Measurements from ENCODE around the gene AMDHD2.
"Not testable (repeated sequence)": the region's sequence is repeated elsewhere in the genome, so short reads cannot be mapped to it uniquely, and the experiment has no call there.

The AMDHD2 gene

DNA sequence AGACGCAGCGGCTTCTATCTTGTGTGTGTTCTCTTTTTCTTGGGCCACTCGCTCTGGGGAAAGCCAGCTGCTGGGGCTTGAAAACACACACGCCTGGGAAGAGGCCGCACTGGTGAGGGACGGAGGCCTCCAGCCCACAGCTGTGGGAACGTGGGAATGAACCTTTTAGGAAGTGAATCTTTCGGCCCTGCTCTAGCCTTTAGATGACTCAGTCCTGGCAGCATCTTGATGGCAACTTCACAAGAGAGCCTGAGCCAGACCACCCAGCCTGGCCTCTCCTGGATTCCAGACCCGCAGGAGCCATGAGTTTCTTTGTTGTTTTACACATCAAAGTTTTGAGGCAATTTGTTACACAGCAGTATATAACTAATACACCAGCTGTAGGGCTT, 15.4 kb downstream of the AMDHD2 start:
- DNase-seq, result no peak

DNA sequence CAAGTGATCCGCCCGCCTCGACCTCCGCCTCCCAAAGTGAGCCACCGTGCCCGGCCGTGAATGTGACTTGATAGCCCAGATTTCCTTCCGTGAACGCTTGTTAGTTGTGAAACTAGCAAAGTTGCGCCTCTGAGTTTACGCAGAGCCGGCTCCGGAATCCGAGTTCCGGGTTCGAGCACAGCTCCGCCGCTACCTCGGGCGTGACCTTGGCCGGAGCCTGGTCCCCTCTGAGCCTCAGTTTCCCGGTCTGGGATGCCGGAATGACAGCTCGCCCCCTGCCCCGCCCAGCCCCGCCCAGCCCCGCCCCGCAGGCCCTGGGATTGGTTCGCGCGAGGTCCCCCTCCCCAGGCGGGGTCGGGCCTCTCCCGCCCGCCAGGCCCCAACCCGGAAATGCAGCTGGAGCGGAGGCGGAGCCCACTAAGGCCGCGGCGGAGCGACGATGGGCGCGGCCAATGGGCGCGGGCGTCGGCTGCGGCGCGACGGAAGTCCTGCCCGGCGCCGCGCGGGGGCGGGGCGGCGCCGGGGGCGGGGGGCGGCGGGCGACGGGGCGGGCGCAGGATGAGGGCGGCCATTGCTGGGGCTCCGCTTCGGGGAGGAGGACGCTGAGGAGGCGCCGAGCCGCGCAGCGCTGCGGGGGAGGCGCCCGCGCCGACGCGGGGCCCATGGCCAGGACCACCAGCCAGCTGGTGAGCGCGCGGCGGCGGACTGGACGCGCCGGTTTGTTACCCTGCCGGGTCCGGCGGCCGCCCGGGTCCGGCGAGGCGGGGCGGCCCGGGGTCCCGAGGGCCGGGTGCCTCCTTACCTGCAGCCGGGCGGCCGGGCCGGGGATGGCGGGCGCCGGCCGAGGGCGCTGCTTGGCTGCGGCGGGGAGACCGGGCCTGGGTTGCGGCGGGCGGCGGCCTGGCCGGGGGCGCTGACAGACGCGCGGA, 17.5 kb downstream of the AMDHD2 start, which contains the start of gene PDPK1:
TSS of gene PDPK1 (plus strand) at position 571 of the 929 bp plus-strand sequence. CDS start at position 663, 92 bp downstream.
- peak; percentile 90 to 96 for DNase-seq

DNA sequence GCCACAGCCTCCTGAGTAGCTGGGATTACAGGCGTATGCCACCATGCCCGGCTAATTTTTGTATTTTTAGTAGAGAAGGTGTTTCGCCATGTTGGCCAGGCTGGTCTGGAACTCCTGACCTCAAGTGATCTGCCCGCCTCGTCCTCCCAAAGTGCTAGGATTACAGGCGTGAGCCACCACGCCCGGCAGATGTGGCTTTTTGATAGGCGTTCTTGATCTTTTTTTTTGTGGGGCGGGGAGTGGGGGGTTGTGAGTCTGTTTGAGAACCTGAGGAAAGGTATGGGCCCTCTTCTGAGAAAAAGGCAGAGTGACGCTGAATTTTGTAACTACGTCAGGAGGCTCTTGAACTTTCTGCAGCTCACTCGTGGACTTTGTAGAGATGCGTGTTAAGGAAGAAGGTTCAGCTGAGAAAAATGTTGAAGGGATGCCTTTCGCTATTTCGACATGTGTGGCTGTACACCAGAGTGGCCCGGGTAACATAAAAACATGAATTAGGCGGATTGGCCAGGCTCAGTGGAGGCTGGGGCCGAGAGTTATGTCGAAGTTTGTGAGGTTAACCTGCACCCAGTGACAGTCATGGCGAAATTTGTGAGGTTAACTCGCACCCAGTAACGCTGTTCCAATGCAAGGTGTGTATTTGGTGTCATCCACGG, 19.1 kb downstream of the AMDHD2 start:
- not testable (repeated sequence) for DNase-seq

DNA sequence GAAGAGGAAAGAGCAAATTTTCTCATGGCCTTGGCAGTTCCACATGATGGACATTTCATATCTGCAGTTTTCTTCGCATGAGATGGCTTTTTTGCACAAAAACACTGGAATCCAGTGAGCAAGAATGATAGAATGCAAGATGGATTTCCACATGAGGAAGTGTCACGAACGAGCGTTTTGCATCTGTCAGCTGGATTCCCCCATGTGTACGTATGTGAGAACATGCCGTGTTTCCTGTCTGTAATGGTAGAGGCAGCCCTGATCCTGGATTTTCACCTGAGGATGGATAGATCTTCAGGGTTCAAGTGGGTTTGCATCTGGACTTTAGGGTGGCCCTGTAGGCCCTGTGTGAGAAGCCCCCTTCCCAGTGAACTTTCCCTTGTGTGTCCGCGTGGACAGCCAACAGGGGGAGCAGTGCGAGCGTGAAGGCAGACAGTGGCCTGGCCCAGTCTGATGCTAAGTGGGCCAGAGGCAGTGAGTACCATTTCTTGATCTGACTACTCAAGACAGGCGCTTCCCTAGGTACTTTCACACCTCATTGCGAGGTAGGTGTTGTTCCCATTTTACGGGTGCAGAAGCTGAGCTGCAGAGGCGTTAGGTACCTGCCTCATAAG, 19.8 kb downstream of the AMDHD2 start:
- DNase-seq, result not testable (repeated sequence)

DNA sequence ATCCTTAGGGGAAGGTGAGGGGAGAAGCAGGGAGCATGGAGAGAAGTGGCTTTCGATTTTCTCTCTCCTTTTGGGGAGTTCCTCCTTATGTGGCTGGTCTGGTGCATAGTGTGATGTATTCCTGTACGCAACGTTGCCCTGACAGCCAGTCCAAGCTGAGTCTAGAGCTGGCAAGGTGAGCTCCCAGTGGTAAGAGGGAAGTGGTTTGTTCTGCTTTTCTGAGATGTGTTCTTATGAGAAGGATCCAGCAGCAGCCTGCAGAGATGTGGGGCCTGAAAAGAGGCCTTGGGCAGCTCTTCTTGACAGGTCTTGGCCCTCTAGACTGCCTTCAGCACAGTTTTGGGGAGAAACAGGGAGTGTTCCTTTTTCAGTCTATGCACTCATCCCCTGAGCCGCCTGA, 20.7 kb downstream of the AMDHD2 start:
- DNase-seq, result not testable (repeated sequence)

DNA sequence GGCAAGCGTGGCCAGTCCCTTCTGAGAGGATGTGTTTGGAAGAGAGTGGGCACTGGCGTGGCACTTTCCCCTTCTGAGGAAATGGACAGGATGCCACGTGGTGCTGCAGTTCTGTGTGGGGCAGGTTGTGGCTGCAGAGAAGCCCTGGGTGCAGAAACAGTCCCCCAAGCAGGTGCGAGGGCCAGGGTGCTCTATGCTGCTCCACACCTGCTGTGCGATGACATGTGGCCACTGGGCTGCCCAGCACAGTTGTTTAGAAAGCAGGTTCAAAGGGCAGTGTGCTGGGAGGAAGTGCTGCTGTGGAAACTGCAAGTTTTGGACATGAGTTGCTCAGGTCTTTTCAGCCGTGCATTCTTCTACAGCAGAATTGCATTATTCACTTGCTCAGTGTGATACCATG, 21.2 kb downstream of the AMDHD2 start:
- DNase-seq, result not testable (repeated sequence)

DNA sequence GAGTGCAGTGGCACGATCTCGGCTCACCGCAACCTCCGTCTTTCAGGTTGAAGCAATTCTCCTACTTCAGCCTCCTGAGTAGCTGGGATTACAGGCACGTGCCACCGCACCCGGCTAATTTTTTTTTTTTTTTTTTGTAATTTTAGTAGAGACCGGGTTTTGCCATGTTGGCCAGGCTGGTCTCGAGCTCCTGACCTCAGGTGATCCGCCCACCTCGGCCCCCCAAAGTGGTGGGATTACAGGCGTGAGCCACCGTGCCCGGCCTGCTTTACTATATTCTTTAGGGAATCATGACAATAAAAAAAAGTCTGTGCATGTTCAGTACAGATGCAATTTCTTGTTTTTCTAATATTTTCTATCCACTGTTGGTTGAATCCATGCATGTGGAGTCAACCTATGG, 23.6 kb downstream of the AMDHD2 start:
- DNase-seq, result not testable (repeated sequence)

DNA sequence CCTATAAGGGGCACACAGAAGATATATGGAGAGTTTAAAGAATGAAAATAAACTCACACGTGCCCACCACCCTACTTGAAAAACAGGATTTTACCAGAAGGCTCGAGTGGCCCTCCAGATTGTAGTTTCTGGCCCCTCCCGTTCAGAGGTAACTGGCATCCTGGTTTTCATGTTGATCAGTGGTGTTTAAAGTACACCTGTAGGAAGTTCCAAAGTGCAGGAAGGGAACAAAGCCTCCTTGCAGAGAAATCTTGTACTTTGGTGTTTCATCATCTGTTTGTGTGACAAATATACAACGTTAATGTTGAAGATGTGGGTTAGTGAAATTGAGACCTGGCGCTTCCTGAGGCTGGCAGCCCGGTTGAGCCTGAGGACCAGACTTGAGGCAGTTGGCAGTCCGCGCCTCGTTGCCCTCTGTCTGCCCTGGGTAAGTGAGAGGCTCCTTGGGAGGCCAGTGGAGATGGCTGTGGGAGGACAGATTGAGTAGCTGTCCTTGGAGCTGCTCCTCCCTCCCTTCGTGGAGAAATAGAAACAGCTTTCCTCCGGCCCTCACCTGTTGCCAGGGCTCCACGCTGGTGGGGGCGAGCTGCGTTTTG, 30.2 kb downstream of the AMDHD2 start:
- DNase-seq, result not testable (repeated sequence)

DNA sequence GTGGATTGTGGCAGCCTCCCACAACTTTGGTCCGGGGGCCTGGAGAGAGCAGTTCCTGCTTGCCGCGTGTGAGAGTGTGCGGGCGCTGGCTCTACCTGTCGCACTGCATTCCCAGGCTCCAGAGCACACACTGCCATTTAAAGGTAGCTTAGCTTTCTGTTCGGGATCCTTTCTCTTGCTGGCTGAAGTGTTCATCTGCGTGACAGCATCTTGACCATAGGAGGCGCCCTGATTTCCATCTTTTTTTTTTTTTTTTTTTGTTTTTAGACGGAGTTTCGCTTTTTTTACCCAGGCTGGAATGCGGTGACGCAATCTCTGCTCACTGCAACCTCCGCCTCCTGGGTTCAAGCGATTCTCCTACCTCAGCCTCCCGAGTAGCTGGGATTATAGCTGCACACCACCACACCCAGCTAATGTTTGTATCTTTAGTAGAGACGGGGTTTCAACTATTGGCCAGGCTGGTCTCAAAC, 31.3 kb downstream of the AMDHD2 start:
- not testable (repeated sequence) for DNase-seq

DNA sequence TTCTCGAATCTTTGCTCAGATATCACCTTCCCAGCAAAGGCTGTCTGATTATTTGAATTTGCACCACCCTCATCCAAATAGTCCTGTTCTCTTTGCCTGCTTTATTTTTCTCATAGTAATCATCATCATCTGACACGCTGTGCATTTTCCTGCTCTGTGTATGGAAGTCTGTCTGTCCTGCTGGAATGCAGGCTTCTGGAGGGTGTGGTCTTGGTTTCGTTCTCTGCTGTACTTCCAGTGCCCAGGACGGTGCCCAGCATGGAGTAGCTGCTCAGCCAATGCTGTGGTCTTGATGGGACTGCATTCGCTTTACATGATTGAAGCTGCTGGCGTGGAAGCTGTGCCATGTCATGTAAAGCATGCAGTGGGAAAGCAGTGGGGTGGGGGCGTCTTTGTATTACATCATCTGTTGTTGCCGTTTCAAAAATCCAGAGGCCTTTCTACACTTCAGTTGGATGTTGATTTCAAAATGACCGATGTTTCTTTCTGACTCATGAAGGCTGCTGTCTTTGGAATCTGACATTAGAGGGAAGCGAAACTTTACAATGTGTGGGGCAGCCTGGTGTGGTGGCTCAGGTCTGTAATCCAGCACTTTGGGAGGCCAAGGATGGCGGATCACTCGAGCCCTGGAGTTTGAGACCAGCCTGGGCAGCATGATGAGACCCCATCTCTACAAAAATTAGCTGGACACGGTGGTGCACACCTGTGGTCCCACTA, 34.7 kb downstream of the AMDHD2 start:
- DNase-seq, result not testable (repeated sequence)

DNA sequence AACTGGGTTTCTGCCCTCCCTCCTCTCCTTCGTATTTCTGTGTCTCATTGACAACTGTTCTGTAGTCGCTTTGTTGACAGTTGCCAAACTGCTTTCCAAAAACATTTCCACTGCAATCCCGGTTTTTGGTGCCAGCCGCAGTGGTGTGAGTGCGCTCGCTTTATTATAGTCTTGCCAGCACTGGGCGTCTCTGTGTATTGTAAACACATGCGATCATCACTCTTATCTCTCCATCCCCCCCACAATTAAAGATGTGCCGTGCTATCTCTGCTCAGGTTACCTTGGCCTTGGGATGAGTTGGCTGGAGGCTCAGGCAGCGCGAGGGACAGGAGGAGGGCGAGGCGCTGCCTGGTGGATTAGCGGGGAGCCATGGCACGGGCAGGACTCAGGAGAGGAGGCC, 37.0 kb downstream of the AMDHD2 start:
- not testable (repeated sequence) for DNase-seq

DNA sequence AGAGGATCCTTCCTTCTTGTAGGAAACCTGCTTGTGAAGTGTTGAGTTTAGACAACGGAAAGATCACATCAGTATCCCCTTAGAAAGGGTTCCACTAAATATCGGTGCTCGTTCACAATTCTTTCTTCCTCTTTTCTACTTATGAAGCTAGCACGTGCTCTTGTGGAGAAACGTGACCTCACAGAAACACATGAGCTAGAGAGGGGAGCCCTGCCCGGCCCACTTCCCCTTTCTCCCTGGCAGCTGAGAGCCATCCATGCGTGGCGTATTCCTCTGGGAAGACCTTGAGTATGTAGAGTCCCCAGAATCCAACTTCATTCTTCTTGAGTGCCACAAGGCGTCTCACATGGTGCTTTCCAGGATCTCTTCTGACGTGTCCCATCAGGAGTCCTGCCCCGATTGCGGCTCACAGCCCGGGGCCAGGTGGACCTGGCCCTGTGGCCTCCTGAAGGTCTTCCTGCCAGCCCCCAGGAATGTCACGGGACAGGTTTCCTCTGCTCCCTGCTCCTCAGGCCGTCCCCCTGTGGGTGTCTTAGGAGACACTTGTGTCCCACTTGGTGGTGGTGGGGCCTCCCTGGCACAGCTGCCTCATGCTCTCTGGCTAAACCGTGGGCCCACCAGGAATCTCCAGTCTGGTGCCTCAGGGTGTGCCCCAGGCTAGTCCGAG, 40.1 kb downstream of the AMDHD2 start:
- not testable (repeated sequence) for DNase-seq

DNA sequence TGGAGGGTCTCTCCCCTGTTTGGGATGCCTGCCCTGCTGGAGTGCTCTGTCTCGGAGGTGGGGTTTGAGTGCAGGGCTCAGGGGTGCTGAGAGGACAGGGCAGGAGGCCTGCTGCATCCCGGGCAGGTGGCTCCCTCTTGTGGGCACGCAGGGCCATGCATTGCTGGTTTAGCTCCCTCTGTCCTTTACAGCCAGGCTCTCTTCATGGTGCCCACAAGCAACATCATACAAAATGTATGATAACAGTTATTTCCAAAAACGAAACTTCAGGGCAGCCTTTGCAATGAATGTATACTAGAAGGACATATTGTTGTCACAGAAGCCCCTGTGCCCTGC, 40.6 kb downstream of the AMDHD2 start:
- DNase-seq, result peak; percentile 55 to 59

DNA sequence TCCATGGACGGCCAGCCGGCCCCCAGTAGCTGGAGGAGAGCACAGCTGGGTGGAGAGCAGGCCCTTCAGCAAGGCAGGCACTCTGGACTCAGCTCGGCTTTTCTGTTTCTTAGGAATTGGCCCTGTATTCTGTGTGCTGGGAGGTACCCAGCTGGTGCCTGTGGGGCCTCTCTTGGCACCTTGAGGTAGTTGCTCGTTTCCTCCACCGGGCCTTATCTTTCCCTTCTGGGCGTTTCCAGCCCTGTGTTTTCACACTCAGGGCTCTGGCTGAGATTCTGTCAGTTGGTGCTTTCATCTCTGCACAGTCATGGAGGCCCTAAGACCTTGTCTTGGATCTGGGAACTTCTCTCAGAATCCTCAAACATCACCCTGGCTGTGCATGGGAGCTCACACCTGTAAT, 47.3 kb downstream of the AMDHD2 start:
- DNase-seq, result not testable (repeated sequence)

DNA sequence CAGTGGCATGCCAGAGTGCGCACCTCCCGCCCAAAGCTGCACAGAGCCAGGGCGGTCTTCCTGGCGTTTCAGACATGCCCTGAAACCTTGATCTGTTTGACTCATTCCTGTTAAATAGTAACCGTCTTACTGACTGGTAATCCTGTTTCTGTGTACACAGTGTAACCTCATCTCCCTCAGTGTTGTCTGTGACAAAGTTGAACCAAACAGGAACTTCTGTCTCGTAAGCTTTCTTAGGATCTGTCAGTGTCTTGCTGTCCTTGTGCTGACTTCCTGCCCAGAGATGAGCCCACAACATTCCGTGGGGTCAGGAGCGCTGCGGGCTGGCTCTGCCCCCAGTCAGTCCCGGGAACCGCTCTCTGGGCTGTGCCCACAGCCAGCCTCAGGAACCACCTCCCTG, 48.4 kb downstream of the AMDHD2 start:
- not testable (repeated sequence) for DNase-seq

DNA sequence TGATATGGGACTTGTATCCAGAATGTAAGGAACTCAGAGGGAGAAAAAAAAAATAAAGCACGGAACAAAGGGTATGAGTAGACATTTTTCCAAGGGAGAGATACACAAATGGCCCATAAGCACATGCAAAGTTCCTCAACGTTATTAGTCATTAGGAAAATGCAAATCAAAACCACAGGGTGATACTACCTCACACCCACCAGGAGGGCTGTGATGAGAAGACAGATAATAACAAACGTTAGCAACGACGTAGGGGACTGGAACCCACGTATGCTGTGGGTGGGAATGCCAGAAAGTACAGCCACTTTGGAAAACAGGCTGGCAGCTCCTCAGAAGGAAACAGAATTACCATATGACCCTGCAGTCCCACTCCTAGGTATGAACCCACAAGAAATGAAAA, 52.5 kb downstream of the AMDHD2 start:
- not testable (repeated sequence) for DNase-seq

DNA sequence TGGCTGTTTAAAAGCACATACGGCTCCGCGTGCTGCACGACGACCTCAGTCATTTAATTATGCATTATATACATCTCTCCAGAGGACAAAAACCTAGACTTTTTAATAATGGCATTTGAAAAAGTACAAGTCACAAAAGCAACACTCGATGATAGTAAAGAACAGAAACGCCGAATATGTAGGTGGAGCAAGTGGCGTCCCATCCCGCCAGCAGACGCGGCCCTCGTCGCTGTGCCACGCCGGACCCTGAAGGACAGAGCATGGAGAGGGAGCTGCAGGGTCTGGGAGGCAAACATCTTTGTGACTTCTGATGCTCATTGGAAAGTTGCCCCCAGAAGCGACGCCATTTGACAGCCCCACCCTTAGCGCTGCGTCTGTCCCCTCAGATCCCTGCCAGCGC, 55.7 kb downstream of the AMDHD2 start:
- not testable (repeated sequence) for DNase-seq

DNA sequence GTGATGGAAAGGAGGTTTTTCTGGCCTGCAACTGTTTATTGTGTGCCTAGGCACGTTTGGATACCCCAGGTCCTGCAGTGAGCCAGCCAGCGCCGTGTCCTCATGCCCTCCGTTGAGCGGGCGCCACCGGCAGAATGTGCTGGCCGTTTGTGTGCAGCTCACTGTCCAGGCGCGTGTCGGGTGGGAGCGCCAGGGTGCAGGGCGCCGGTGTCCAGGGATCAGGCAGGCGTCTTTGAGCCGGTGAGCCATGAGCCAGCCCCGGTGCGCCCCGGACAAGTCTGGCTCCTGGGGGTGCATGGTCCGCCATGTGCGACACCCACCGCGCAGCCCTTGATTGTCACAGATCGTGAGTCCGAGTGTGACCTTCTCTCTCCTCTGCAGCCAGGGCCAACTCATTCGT, 56.9 kb downstream of the AMDHD2 start:
- DNase-seq, result not testable (repeated sequence)

DNA sequence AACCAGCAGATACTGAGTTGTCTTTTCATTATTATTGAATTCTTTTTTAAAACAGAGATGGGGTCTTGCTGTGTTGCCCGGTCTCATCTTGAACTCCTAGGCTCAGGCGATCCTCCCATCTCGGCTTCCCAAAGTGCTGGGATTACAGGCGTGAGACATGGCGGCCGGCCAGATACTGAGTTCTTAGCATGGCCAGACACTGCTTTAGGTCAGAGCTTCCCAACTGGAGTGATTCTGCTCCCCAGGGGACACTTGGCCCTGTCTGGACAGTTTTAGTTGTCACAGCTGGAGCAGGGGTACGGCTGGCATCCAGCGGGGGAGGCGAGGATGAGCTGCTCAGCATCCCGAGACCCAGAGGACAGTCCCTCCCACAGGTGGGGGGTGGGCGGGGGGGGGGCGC, 58.7 kb downstream of the AMDHD2 start:
- DNase-seq, result not testable (repeated sequence)

DNA sequence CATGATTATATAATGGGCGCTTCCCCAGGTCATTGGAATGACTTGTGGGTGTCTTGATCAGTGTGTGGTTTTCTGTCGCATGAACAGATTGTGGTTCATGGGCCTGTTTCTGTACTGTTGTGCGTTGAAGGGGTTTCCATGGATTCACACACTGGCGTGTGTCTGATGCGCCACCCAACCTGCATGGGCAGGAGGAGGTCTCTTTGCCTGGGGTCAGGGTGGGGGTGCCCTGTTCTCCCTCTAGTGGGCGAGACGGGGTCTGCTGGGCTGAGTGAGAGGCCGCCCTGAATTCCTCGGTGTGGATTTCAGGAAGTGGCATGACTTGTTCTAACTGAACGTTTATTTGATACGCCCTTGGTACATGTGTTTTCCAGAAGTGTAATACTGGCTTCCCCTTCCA, 60.0 kb downstream of the AMDHD2 start:
- not testable (repeated sequence) for DNase-seq

DNA sequence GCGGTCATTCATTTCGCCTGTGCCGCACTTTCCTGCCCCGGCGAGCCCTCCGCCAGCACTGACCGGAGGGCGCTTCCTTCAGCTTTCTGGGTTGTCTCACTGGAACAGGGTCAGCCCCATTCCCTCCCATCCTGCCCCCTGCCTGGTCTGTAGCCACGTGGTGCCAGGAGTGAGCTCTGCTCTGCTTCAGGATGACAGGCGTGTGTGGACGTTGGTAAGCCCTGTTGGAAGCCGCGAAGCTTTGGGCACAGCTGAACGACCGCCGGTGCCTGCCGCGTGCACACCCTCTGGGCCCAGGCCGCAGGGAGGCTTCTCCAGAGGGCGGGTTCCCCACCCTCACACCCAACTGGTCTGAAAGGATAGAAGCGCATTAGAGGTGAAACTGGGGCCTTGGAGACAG, 60.6 kb downstream of the AMDHD2 start:
- DNase-seq, result not testable (repeated sequence)
